Panc1 (cell line): ENCODE measurements around the gene MARCKSL1. TPM values are rescaled to one million over a fixed set of nuclear protein-coding genes. Genes with fewer than 3 reads are reported as not detected.
A peak's percentile ranks its signal among the peaks of the same experiment; 100 is the strongest.

Source experiments
- ATAC-seq: fragments of 200-7000 bp; cut with Tn5 transposase; 2 replicates; pipeline ENCODE4 v1.9.1; 2020; ENCODE audit warnings: mild to moderate bottlenecking, moderate library complexity
- BruUV-seq: library from RNA; stranded (reverse); fragments of 400-500 nt; replicated peaks from 2 replicates; lab custom pipeline; 2021; lab: Mats Ljungman, UMichigan
- CTCF ChIA-PET: fragments of 300-600 bp; sonication (Branson Sonifier 250); formaldehyde crosslinking; loops from one replicate; lab custom pipeline; 2022; ENCODE audit warnings: antibody characterized with exemption; lab: Charles Lee
- POLR2A ChIA-PET: fragments of 300-600 bp; sonication (Branson Sonifier 250); formaldehyde crosslinking; loops from one replicate; lab custom pipeline; 2022; ENCODE audit warnings: antibody characterized with exemption; lab: Charles Lee
- DNase-seq: peaks from one replicate; pipeline ENCODE4 v3.0.0-alpha.2; 2010; ENCODE audit warnings: low read depth, low spot score
- H3K27ac ChIP-seq: 2 replicates; pipeline ENCODE4 v1.5.1; 2011; ENCODE audit warnings: mild to moderate bottlenecking, low read length, inconsistent platforms
- H3K27me3 ChIP-seq: fragments of 200-500 bp; sonication (Bioruptor generic); 2 replicates; pipeline ENCODE4 v1.6.0; 2014; ENCODE audit warnings: low read length, inconsistent platforms; ENCODE audit not compliant: control insufficient read depth, insufficient read depth
- H3K36me3 ChIP-seq: fragments of 200-500 bp; sonication (Bioruptor generic); 2 replicates; pipeline ENCODE4 v1.5.1; 2014; ENCODE audit warnings: inconsistent platforms, mild to moderate bottlenecking, low read length, moderate library complexity; ENCODE audit not compliant: control insufficient read depth, insufficient read depth
- H3K4me1 ChIP-seq: 2 replicates; pipeline ENCODE4 v1.5.1; 2011; ENCODE audit warnings: inconsistent platforms, mild to moderate bottlenecking, low read length, moderate library complexity; ENCODE audit not compliant: control insufficient read depth, insufficient read depth
- H3K4me3 ChIP-seq, 2 experiments: 2 replicates each; pipeline ENCODE4 v1.5.1; 2011 to 2012; ENCODE audit warnings: low read depth in 2 of 2, low read length in 2 of 2, mild to moderate bottlenecking in 2 of 2, inconsistent platforms in 1 of 2, moderate library complexity in 1 of 2
- H3K9me3 ChIP-seq: fragments of 200-500 bp; sonication (Bioruptor generic); 2 replicates; pipeline ENCODE4 v1.5.1; 2014; ENCODE audit warnings: low read depth, mild to moderate bottlenecking, inconsistent platforms, low read length, moderate library complexity; ENCODE audit not compliant: control insufficient read depth, insufficient read depth
- POLR2AphosphoS5 ChIP-seq: IDR thresholded peaks from 2 replicates; pipeline ENCODE4 v1.6.1; 2012; ENCODE audit warnings: mild to moderate bottlenecking, low read depth, low read length, moderate library complexity
- SIN3A ChIP-seq: IDR thresholded peaks from 2 replicates; pipeline ENCODE4 v1.6.1; 2012; ENCODE audit warnings: low read depth, mild to moderate bottlenecking, low read length, moderate library complexity, borderline replicate concordance; ENCODE audit not compliant: insufficient read depth
- TCF7L2 ChIP-seq: IDR thresholded peaks from 2 replicates; pipeline ENCODE4 v1.6.1; 2011; ENCODE audit warnings: mild to moderate bottlenecking, low read depth, low read length, inconsistent platforms
- in situ Hi-C: cut with HindIII; loops from 2 replicates; pipeline ENCODE4 v1.10.0; 2016; ENCODE audit warnings: low sequenced_read_pairs, low pct_unique_long_range_greater_than_20kb
- intact Hi-C: fragments of 100-400 bp; cut with micrococcal nuclease; formaldehyde crosslinking; loops from one replicate; pipeline ENCODE4 v1.10.0; 2022; ENCODE audit not compliant: unreplicated experiment
- total RNA-seq: library from RNA; stranded (reverse); gene quantifications from one replicate; pipeline ENCODE4 v1.2.1, GENCODE V29; 2021; ENCODE audit not compliant: unreplicated experiment
- TF ChIP-seq, protein P1 (sequence below), 2 experiments: IDR thresholded peaks; 2 replicates each; pipeline ENCODE4 v1.6.1; 2011 to 2012; ENCODE audit warnings: low read depth in 2 of 2, control low read depth in 1 of 2, low read length in 1 of 2, mild to moderate bottlenecking in 1 of 2, moderate library complexity in 1 of 2; ENCODE audit not compliant: insufficient read depth in 1 of 2
- TF ChIP-seq, protein P2 (sequence below): fragments of 450-650 bp; IDR thresholded peaks from 2 replicates; pipeline ENCODE4 v1.5.1; 2017; ENCODE audit warnings: mild to moderate bottlenecking

MARCKSL1 gene
- total RNA-seq, 1 experiment from 2014 or later, result 176 TPM

- ATAC-seq (no peak), DNase-seq (no peak)
- in situ Hi-C loops (no loop called here), intact Hi-C loops (no loop called here)
- no peaks in the 10 kb centered on the region for H3K9me3 ChIP-seq
- ChIA-PET POLR2A (no interaction called here), CTCF (interaction anchor here (0.5 kb wide), 1 partner anchor 115 kb away, joined by 3 read pairs; no protein-coding TSS in a partner anchor)
- no peak overlapping the region for H3K27ac ChIP-seq
- peaks cover 21% of the 10 kb centered on the region for H3K4me1 ChIP-seq
- no TSS peak for BruUV-seq
- no peak overlapping the region for H3K4me3 ChIP-seq
- no peak for TF ChIP-seq SIN3A
- TF ChIP-seq, protein P1, sequence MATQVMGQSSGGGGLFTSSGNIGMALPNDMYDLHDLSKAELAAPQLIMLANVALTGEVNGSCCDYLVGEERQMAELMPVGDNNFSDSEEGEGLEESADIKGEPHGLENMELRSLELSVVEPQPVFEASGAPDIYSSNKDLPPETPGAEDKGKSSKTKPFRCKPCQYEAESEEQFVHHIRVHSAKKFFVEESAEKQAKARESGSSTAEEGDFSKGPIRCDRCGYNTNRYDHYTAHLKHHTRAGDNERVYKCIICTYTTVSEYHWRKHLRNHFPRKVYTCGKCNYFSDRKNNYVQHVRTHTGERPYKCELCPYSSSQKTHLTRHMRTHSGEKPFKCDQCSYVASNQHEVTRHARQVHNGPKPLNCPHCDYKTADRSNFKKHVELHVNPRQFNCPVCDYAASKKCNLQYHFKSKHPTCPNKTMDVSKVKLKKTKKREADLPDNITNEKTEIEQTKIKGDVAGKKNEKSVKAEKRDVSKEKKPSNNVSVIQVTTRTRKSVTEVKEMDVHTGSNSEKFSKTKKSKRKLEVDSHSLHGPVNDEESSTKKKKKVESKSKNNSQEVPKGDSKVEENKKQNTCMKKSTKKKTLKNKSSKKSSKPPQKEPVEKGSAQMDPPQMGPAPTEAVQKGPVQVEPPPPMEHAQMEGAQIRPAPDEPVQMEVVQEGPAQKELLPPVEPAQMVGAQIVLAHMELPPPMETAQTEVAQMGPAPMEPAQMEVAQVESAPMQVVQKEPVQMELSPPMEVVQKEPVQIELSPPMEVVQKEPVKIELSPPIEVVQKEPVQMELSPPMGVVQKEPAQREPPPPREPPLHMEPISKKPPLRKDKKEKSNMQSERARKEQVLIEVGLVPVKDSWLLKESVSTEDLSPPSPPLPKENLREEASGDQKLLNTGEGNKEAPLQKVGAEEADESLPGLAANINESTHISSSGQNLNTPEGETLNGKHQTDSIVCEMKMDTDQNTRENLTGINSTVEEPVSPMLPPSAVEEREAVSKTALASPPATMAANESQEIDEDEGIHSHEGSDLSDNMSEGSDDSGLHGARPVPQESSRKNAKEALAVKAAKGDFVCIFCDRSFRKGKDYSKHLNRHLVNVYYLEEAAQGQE (IDR thresholded peaks at IDR 0.05; ENCODE audit: insufficient read depth in 1 of 2, low read depth in 2 of 2, low read length in 1 of 2), result no peak
- TF ChIP-seq, protein P2, sequence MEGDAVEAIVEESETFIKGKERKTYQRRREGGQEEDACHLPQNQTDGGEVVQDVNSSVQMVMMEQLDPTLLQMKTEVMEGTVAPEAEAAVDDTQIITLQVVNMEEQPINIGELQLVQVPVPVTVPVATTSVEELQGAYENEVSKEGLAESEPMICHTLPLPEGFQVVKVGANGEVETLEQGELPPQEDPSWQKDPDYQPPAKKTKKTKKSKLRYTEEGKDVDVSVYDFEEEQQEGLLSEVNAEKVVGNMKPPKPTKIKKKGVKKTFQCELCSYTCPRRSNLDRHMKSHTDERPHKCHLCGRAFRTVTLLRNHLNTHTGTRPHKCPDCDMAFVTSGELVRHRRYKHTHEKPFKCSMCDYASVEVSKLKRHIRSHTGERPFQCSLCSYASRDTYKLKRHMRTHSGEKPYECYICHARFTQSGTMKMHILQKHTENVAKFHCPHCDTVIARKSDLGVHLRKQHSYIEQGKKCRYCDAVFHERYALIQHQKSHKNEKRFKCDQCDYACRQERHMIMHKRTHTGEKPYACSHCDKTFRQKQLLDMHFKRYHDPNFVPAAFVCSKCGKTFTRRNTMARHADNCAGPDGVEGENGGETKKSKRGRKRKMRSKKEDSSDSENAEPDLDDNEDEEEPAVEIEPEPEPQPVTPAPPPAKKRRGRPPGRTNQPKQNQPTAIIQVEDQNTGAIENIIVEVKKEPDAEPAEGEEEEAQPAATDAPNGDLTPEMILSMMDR, result no peak
- TF ChIP-seq TCF7L2, result no peak
- no peak for TF ChIP-seq POLR2AphosphoS5
- no peaks in the 10 kb centered on the region for H3K27me3 ChIP-seq
- peaks cover 35% of the 10 kb centered on the region for H3K36me3 ChIP-seq
Observed at GRCh38 chr1:32330558-32331151, 5.4 kb downstream of the MARCKSL1 start.

DNA sequence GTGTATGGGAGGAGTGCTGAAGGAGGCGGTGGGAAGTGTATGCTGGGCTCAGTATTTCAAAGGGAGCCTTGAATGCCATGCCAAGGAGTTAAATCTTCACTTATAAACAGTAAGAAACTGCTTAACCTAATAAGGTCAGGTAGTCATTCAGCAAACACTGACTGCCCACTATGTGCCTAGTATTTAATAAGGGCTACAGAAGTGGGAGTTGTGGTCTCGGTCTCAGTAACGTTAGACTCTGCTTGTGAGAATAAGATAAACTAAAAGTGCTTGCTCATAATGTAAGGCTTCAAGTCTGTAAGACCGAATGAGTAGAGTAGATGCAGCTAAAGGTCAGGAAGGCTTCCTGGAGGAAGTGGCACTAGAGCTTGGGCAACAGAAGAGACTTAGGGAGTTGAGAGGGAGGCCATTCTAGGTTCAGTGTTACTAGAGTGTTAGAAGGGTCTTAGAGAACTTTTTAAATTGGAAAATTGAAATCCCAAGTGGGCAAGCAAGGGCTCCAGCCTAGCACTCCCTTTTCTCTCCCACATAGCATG, 6.0 kb downstream of the MARCKSL1 start:
- DNase-seq (no peak), ATAC-seq (no peak)
- no peak for TF ChIP-seq TCF7L2
- TF ChIP-seq, protein P1 (IDR thresholded peaks at IDR 0.05; ENCODE audit: insufficient read depth in 1 of 2, low read depth in 2 of 2, low read length in 1 of 2), result no peak
- TF ChIP-seq, protein P2, result no peak
- no peak for TF ChIP-seq POLR2AphosphoS5
- TF ChIP-seq SIN3A, result no peak
- no peak overlapping the region for H3K4me3 ChIP-seq
- no peak overlapping the region for H3K27ac ChIP-seq
- H3K27me3 ChIP-seq, result no peaks in the 10 kb centered on the region
- H3K9me3 ChIP-seq, result no peaks in the 10 kb centered on the region
- TSS peak; percentile 43 for BruUV-seq
- ChIA-PET CTCF (no interaction called here), POLR2A (interaction anchor here (0.5 kb wide), 1 partner anchor 14 kb away, joined by 3 read pairs; no protein-coding TSS in a partner anchor)
- peaks cover 21% of the 10 kb centered on the region for H3K4me1 ChIP-seq
- in situ Hi-C loops (no loop called here), intact Hi-C loops (no loop called here)
- peaks cover 40% of the 10 kb centered on the region for H3K36me3 ChIP-seq
